ENCODE results near the gene COA8. TPM values are rescaled to one million over a fixed set of nuclear protein-coding genes. Genes with fewer than 3 reads are reported as not detected.

COA8 gene
- total RNA-seq, 1 experiment from 2014 or later: 62.3 TPM

DNA sequence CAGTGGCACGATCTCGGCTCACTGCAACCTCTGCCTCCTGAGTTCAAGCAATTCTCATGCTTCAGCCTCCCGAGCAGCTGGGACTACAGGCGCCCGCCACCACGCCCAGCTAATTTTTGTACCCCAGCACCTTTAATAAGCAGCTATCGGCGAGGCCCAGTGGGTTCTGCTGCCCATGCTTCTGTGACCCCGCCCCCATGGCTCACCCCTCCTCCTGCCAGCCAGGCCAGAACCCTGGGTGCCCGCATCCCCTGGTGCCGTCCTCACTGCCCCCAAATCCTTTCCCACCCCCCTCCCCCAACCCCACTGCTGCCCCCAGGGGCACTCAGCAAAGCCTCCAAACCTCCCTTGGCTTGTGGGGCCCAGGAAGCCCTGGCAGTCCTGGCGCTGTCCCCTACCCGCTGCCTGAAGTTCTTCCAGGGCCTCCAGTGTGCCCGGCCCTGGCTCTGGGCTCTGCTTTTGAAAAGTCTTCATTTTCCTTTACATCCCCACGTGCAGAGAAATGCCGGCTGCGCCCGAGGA lies 14.8 kb upstream of the COA8 start:
- POLR2A ChIA-PET (ENCODE audit: unreplicated experiment): no interaction called here
- no peak overlapping the region for H3K9ac ChIP-seq (ENCODE audit: low read length)
- no peak overlapping the region for H3K4me2 ChIP-seq (ENCODE audit: low read length)
- H3K4me3 ChIP-seq (ENCODE audit: low read length): no peak overlapping the region
- H4K20me1 ChIP-seq (ENCODE audit: low read length): no peaks in the 10 kb centered on the region
- no peak for DNase-seq
- no peaks in the 10 kb centered on the region for H3F3A ChIP-seq (ENCODE audit: low read length, unreplicated experiment)
- no TSS peak for BruUV-seq (replicated peaks)
- H3K79me2 ChIP-seq (ENCODE audit: low read length): no peaks in the 10 kb centered on the region
- no peaks in the 10 kb centered on the region for H3K9me2 ChIP-seq (replicated peaks; ENCODE audit: low read length)
- H3K9me3 ChIP-seq (ENCODE audit: low read length): no peaks in the 10 kb centered on the region
- H3K4me1 ChIP-seq (ENCODE audit: insufficient read depth, low read length): peaks cover 19% of the 10 kb centered on the region
- TF ChIP-seq EZH2 (IDR thresholded peaks at IDR 0.05; ENCODE audit: low read length, unreplicated experiment): no peak
- no peak for TF ChIP-seq CTCF (conservative IDR thresholded peaks at IDR 0.05; ENCODE audit: low read depth, low read length)
- no peak for TF ChIP-seq EZH2phosphoT487 (IDR thresholded peaks at IDR 0.05; ENCODE audit: borderline replicate concordance, low read length)
- no peak for ATAC-seq
- intact Hi-C loops (cut with micrococcal nuclease): no loop called here
- no peak overlapping the region for H3K27ac ChIP-seq (ENCODE audit: low read length)
- CTCF ChIA-PET: no interaction called here
- no peak overlapping the region for H2AFZ ChIP-seq (ENCODE audit: low read length)
- H3K27me3 ChIP-seq (ENCODE audit: low read length): no peaks in the 10 kb centered on the region
- no peaks in the 10 kb centered on the region for H3K36me3 ChIP-seq (ENCODE audit: low read depth, low read length)

DNA sequence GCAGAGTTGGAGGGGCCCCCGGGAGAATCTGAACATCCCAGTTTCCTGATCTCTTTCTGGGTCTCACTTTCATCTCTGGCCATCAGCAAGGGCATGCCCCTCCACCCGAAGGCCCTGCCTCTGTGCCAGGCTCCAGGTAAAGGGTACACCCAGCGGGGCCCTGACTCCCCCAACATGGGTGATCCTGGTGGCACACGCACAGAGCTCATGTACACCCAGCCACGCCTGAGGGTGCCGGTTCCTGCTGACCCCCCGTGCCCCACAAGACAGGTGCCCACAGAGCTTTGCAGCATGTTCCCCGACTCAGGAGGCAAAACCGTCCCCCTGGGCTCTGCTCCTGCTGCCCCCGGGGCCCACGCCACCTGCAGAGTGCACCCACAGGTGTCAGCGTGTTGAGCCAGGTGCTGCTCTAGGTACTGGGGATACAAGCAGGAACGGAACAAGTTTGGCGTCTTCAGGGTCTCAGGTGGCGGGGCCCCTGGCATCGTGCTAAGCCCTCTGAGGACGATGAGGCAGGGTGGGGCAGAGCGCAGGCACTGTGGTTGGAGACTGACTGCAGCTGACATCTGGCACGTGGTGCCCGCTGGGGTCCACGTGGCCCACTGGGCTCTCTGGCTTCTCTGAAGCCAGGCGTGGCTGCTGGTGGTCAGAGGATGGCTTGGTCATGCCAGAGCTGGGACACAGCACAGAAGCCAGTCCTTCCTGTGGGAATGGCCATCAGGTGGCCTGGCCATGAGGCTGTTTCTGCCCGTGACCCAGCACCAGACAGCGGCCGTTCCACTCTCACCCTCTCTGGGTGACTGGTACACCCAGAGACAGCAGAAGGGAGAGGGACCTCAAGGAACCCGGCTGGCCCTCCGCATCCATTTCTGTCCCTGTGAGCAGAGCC lies 14.1 kb upstream of the COA8 start:
- Histone ChIP-seq H4K20me1 (ENCODE audit: low read length) (no peaks in the 10 kb centered on the region), H3K36me3 (ENCODE audit: low read depth, low read length) (no peaks in the 10 kb centered on the region), H2AFZ (ENCODE audit: low read length) (no peak overlapping the region), H3F3A (ENCODE audit: low read length, unreplicated experiment) (no peaks in the 10 kb centered on the region), H3K9ac (ENCODE audit: low read length) (no peak overlapping the region), H3K9me2 (replicated peaks; ENCODE audit: low read length) (no peaks in the 10 kb centered on the region), H3K9me3 (ENCODE audit: low read length) (no peaks in the 10 kb centered on the region), H3K4me2 (ENCODE audit: low read length) (no peak overlapping the region), H3K27ac (ENCODE audit: low read length) (no peak overlapping the region), H3K4me3 (ENCODE audit: low read length) (no peak overlapping the region), H3K27me3 (ENCODE audit: low read length) (no peaks in the 10 kb centered on the region), H3K79me2 (ENCODE audit: low read length) (no peaks in the 10 kb centered on the region), H3K4me1 (ENCODE audit: insufficient read depth, low read length) (peaks cover 15% of the 10 kb centered on the region)
- ATAC-seq (no peak), DNase-seq (no peak)
- no TSS peak for BruUV-seq (replicated peaks)
- no peak for TF ChIP-seq EZH2phosphoT487 (IDR thresholded peaks at IDR 0.05; ENCODE audit: borderline replicate concordance, low read length)
- no peak for TF ChIP-seq CTCF (conservative IDR thresholded peaks at IDR 0.05; ENCODE audit: low read depth, low read length)
- TF ChIP-seq EZH2 (IDR thresholded peaks at IDR 0.05; ENCODE audit: low read length, unreplicated experiment): no peak
- ChIA-PET POLR2A (ENCODE audit: unreplicated experiment) (no interaction called here), CTCF (no interaction called here)
- intact Hi-C loops (cut with micrococcal nuclease): no loop called here

Measured in PC-3 (cell line).